Right renal pelvis (tissue), 4 donors: Measurements from ENCODE around the gene TMEM107. TPM values are rescaled to one million over a fixed set of nuclear protein-coding genes. Genes with fewer than 3 reads are reported as not detected.
A peak's percentile ranks its signal among the peaks of the same experiment; 100 is the strongest.

Source experiments
- DNase-seq, 4 donors: peaks; one replicate each; pipeline ENCODE4 v3.0.0-alpha.2; 2013; ENCODE audit warnings: low read depth in 4 of 4, low spot score in 3 of 4, missing footprints in 1 of 4
- polyA plus RNA-seq, 4 donors: library from polyadenylated mRNA; unstranded; fragments of 120-200 nt; gene quantifications; one replicate each; pipeline ENCODE4 v1.2.1, GENCODE V29; 2013; ENCODE audit not compliant: insufficient read length in 4 of 4

TMEM107 gene
- polyA plus RNA-seq, 4 donors, result 23.9 to 26.4 (median 25.3) TPM

GRCh38 chr17:8151641-8152111 is 24.5 kb downstream of the TMEM107 start:
- DNase-seq, result no peak

- peak in 2 of 4 donors; percentile 85 to 89 for DNase-seq
These were observed 25.0 kb downstream of the TMEM107 start for GRCh38 chr17:8151120-8151640.

GRCh38 chr17:8150194-8151119 is 25.7 kb downstream of the TMEM107 start:
- no peak for DNase-seq

GRCh38 chr17:8149419-8150193 is 26.6 kb downstream of the TMEM107 start:
- no peak for DNase-seq

GRCh38 chr17:8148560-8148959 is 27.6 kb downstream of the TMEM107 start:
- no peak for DNase-seq

- no peak for DNase-seq
These were observed 28.3 kb downstream of the TMEM107 start for GRCh38 chr17:8147805-8148404.

- no peak for DNase-seq
These were observed 28.9 kb downstream of the TMEM107 start for GRCh38 chr17:8147141-8147804.

- DNase-seq, result no peak
These were observed 29.6 kb downstream of the TMEM107 start for GRCh38 chr17:8146381-8147140.

GRCh38 chr17:8145811-8146210 is 30.4 kb downstream of the TMEM107 start:
- no peak for DNase-seq

- no peak for DNase-seq
These were observed 31.6 kb downstream of the TMEM107 start for GRCh38 chr17:8144401-8145231.

GRCh38 chr17:8143581-8144400 is 32.4 kb downstream of the TMEM107 start:
- no peak for DNase-seq

- DNase-seq, result no peak
These were observed 33.1 kb downstream of the TMEM107 start for GRCh38 chr17:8142887-8143580.

GRCh38 chr17:8142158-8142886 is 33.9 kb downstream of the TMEM107 start:
- no peak for DNase-seq

- no peak for DNase-seq
These were observed 34.4 kb downstream of the TMEM107 start for GRCh38 chr17:8141741-8142140.

- DNase-seq, result no peak
These were observed 35.1 kb downstream of the TMEM107 start for GRCh38 chr17:8141045-8141444.
